SKM-1 treated with dmso at 0.1 percent for 144 hours (cell line): ENCODE results near the gene NOL6.
A peak's percentile ranks its signal among the peaks of the same experiment; 100 is the strongest.
"Not testable (repeated sequence)": the region's sequence is repeated elsewhere in the genome, so short reads cannot be mapped to it uniquely, and the experiment has no call there.

ENCODE experiments used
- DNase-seq: peaks from one replicate; lab custom pipeline; 2025; ENCODE audit not compliant: unreplicated experiment; lab: John Stamatoyannopoulos, UW

Gene NOL6, protein sequence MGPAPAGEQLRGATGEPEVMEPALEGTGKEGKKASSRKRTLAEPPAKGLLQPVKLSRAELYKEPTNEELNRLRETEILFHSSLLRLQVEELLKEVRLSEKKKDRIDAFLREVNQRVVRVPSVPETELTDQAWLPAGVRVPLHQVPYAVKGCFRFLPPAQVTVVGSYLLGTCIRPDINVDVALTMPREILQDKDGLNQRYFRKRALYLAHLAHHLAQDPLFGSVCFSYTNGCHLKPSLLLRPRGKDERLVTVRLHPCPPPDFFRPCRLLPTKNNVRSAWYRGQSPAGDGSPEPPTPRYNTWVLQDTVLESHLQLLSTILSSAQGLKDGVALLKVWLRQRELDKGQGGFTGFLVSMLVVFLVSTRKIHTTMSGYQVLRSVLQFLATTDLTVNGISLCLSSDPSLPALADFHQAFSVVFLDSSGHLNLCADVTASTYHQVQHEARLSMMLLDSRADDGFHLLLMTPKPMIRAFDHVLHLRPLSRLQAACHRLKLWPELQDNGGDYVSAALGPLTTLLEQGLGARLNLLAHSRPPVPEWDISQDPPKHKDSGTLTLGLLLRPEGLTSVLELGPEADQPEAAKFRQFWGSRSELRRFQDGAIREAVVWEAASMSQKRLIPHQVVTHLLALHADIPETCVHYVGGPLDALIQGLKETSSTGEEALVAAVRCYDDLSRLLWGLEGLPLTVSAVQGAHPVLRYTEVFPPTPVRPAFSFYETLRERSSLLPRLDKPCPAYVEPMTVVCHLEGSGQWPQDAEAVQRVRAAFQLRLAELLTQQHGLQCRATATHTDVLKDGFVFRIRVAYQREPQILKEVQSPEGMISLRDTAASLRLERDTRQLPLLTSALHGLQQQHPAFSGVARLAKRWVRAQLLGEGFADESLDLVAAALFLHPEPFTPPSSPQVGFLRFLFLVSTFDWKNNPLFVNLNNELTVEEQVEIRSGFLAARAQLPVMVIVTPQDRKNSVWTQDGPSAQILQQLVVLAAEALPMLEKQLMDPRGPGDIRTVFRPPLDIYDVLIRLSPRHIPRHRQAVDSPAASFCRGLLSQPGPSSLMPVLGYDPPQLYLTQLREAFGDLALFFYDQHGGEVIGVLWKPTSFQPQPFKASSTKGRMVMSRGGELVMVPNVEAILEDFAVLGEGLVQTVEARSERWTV

DNA sequence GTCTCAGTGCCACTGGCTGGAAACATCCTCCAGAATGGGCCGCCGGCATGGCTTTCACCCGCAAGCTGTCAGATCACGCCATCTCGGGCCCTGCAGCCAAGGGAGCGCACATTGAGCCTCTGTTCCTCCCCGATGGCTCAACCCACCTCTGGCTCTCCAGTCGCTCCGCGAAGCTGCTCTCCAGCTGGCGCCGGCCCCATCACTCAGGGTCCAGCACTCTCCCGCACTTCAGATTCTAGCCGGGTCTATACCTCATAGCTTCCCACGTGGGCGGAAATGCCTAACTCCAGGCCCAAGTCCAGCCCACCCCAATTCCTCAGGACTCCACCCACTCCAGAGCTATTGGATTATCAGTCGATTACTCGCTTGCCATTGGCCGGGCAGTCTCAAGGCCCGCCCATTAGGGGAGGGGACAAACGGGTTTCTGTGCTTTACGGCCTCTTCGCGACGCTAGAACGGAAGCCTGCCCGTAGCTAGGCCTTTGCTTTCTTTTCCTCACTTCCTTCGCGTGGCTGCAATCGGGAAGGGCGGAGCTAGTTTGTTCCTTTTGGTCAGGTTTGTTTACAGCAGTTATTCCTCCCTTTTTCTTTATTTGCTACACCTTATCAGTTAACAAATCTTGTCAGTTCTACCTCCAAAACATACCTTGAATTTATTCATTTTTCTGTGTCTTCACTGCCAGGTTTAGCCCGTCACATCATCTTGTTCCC, at the start of gene NOL6:
NOL6 (minus strand) TSS at position 282 of the 710 bp plus-strand sequence; CDS start at position 200, 82 bp downstream.
- peak; percentile 98 for DNase-seq

DNA sequence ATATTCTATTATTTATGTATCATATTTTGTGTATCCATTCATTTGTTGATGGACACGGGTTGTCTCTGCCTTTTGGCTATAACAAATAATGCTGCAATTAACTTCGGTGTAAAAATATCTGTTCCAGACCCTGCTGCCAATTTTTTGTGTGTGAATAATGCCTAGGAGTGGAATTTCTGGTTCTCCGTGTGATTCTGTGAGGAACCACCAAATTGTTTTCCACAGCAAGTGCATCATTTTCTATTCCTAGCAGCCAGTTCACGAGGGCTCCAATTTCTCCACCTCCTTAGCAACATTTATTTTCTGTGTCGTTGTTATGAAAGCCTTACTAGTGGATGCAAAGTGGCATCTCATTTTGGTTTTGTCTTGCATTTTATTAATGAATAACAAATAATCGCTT, 48.1 kb upstream of the NOL6 start:
- not testable (repeated sequence) for DNase-seq

DNA sequence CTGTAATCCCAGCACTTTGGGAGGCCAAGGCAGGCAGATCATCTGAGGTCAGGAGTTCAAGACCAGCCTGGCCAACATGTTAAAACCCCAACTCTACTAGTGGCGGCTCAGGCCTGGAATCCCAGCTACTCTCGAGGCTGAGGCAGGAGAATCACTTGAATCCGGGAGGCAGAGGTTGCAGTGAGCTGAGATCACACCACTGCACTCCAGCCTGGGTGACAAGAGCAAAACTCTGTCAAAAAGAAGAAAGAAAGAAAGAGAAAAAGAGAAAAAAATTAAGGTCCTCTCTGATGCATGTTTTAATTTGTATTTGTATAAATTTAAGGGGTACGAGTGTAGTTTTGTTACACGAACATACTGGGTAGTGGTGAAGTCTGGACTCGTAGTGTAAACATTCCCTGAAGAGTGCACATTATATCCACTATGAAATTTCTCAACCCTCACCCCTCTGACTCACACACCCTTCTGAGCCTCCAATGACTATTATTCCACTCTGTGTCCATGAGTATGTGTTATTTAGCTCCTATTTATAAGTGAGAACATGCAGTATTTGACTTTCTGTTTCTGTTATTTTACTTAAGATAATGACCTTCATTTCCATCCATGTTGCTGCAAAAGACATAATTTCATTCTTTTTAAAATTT, 44.3 kb upstream of the NOL6 start:
- DNase-seq = not testable (repeated sequence)

DNA sequence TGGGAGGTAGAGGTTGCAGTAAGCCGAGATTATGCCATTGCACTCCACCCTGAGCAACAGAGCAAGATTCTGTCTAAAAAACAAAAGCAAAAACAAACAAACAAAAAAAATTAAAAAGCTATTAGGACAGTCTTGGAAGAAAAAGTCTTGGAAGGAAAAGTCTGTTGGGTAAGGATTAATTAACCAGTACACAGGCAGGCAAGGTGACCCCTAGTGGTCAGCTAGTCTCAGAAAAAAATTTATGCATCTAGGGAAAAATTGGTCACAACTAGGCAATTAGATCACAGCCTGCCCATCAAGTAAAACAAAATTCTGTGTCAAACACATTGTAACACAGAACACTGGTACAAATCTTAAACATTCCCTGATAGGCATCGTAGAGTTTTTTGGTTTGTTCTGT, 43.6 kb upstream of the NOL6 start:
- DNase-seq = peak; percentile 38

- not testable (repeated sequence) for DNase-seq
Measured at GRCh38 chr9:33516397-33516796, 42.7 kb upstream of the NOL6 start.

DNA sequence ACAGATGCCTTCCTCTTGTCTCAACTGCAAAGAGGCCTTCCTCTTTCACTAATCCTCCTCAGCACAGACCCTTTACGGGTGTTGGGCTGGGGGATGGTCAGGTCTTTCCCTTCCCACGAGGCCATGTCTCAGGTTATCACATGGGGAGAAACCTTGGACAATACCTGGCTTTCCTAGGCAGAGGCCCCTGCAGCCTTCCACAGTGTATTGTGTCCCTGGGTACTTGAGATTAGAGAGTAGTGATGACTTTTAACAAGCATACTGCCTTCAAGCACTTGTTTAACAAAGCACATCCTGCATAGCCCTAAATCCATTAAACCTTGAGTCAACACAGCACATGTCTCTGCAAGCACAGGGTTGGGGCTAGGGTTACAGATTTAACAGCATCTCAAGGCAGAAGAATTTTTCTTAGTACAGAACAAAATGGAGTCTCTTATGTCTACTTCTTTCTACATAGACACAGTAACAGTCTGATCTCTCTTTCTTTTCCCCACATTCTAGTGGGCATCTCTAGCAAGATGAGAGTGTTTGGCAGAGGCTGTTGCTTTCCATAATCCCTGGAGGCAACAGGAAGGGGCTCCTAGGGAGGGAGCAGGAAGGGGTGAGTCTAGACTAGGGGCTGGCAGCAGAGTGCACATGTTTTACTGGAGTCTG, 41.7 kb upstream of the NOL6 start:
- DNase-seq = not testable (repeated sequence)

DNA sequence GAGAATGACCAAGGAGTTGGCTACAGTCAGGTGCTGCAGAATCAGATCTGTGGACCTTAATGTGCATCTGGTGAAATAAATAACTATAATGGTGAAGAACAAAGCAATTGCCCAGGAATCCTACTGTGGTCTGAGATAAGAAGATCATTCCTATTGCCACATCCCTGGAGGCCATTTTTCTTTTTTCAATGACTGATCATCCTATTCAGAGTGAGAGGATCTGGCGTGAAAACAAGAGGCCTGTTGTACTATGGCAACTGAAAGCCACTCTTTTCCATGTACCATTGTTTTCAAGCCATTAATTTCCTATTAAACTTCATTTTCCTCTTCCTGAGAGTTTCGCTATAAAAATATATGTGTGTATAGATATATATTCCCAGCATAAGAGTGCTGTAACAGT, 38.8 kb upstream of the NOL6 start:
- DNase-seq = not testable (repeated sequence)

DNA sequence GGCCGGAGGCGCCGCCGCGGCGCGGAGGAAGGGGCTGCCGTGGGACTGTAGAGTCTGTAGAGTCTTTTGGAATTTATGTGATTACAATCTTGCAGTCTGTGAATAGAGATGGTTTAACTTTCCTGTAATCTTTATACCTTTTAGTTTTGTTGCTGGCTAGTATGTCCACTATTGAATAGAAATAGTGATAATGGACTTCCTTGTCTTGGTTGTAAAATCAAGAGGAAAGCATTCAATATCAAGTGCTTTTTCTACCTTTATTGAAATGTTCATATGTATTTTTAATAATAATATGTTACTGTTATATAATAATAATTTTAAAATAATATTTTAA, 37.4 kb upstream of the NOL6 start:
- DNase-seq = not testable (repeated sequence)

GRCh38 chr9:33510262-33511183, 36.8 kb upstream of the NOL6 start:
- DNase-seq = no peak

GRCh38 chr9:33506626-33507370, 33.1 kb upstream of the NOL6 start:
- DNase-seq = no peak

DNA sequence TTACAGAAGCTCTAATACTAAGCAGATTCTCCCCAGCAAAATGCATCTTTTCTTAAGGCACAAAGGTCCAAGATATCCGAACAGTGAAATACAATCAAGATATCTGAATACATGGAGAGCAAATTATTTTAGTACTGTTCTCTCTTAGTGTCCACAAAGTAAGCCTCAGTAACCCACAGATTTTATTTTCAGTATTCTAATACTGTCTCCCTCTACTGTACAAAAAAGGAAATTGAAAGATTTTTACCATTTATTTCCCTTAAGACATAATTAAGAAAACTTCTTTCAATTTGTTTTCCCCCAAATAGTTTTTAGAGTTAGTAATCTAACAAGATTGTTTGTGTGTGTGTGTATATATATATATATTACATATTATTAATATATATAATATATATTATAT, 24.7 kb upstream of the NOL6 start:
- DNase-seq = no peak

GRCh38 chr9:33493819-33494218, 20.1 kb upstream of the NOL6 start:
- not testable (repeated sequence) for DNase-seq

DNA sequence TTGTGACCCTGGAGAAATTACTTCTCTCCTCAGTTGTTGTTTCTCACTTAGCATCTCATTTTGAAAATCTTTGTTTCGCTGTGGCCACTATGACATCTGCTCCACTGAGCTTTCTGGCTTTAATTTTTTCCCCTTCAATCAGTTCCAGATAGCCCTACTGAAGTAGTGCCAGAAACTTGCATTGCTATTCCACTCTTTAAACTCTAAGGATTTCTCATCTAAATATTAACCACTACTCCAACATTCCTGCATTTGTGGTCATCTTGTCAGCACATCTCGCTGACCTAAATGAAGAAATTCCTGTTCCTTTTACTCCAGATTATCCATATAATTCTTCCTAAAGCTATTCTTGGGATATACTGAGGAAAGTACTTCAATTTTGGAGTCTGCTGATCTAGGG, 15.3 kb upstream of the NOL6 start:
- DNase-seq = no peak

DNA sequence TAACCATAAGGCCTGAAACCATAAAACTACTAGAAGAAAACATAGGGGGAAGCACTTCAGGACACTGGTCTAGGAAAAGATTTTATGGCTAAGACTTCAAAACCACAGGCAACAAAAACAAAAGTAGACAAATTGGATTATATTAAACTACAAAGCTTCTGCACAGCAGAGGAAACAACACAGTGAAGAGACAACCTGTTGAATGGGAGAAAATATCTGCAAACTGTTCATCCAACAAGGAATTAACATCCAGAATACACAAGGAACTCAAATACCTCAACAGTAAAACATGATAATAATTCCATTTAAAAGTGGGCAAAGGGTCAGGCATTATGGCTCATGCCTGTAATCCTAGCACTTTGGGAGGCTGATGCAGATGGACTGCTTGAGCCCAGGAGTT, 11.6 kb upstream of the NOL6 start:
- DNase-seq = not testable (repeated sequence)

GRCh38 chr9:33480976-33481375, 7.3 kb upstream of the NOL6 start:
- DNase-seq = no peak

DNA sequence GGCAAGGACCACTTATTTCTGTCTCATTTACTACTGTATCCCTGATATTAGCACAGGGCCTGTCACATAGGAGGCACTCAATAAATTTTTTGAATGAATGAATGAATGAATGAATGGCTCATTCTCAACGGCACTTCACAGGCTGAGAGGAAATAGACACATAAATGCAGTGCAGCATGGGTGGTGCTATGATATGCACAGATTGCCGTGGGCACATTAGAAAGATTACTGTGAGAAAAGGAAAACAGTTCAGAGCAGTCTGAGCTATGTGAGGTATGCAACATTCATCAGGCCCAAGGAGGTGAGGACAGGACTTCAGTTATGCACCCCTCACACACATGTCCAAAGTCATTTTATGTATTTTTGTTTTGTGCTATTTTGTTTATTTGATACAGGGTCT, 6.4 kb upstream of the NOL6 start:
- DNase-seq = no peak

DNA sequence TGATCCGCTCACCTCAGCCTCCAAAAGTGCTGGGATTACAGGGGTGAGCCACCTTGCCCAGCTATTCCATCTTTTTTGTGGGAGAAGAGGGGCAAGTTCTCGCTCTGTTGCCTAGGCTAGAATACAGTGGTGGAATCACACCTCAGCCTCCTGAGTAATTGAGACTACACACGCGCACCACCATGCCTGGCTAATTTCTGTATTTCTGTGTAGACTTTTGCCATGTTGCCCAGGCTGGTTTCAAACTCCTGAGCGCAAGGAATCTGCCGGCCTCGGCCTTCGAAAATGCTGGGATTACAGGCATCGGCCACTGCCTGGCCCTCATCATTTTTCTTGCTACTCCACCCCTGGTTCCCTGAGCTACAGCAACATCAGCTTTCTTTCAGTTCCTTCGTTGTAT, 2.8 kb upstream of the NOL6 start:
- DNase-seq = no peak

DNA sequence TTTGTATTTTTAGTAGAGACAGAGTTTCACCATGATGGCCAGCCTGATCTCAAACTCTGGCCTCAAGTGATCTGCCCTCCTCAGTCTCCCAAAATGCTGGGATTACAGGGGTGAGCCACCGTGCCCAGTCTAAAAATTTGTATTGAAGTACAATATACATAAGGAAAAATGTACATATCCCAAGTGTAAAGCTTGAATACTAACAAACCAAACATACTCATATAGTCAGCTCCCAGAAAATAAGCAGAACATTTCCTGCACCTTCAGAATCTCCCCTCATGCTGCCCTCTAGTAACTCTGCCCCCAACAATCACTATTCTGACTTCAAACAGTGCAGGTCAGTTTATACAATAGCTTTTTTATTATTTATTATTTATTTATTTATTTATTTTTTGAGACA, 1.6 kb upstream of the NOL6 start:
- no peak for DNase-seq
